HepG2 (cell line): ENCODE results near the gene ZNF770. TPM values are rescaled to one million over a fixed set of nuclear protein-coding genes. Genes with fewer than 3 reads are reported as not detected.
A peak's percentile ranks its signal among the peaks of the same experiment; 100 is the strongest.

ENCODE experiments used
- AGO1 ChIP-seq: fragments of 200-400 bp; formaldehyde crosslinking; IDR thresholded peaks from 2 replicates; pipeline ENCODE4 v1.6.1; 2017; ENCODE audit warnings: mild to moderate bottlenecking, low read depth, low read length, moderate library complexity; ENCODE audit not compliant: poor library complexity, severe bottlenecking
- ATF4 ChIP-seq, 2 experiments: fragments of 450-650 bp in 1 of 2; sonication (generic) in 1 of 2; formaldehyde crosslinking; IDR thresholded peaks; 2 replicates each; pipeline versions ENCODE4 v1.5.0 to v1.8.0; 2020 to 2022; ENCODE audit warnings: mild to moderate bottlenecking in 1 of 2, missing genetic modification reagents in 1 of 2
- BRCA1 ChIP-seq: sonication (generic); formaldehyde crosslinking; IDR thresholded peaks from 2 replicates; pipeline ENCODE4 v1.4.0; 2020; ENCODE audit warnings: missing genetic modification reagents
- BRD4 ChIP-seq: sonication (generic); formaldehyde crosslinking; IDR thresholded peaks from 2 replicates; pipeline ENCODE4 v1.4.0; 2020; ENCODE audit warnings: missing genetic modification reagents
- CTCF ChIP-seq: sonication (generic); formaldehyde crosslinking; IDR thresholded peaks from 2 replicates; pipeline ENCODE4 v1.5.0; 2020; ENCODE audit warnings: mild to moderate bottlenecking, missing genetic modification reagents, moderate library complexity
- DR1 ChIP-seq: sonication (generic); formaldehyde crosslinking; IDR thresholded peaks from 2 replicates; pipeline ENCODE4 v1.8.0; 2021; ENCODE audit warnings: mild to moderate bottlenecking, missing genetic modification reagents, inconsistent platforms
- GATA4 ChIP-seq: sonication (generic); IDR thresholded peaks from 2 replicates; pipeline ENCODE4 v1.6.1; 2016; ENCODE audit warnings: antibody characterized with exemption, low read depth, borderline replicate concordance
- HNF1B ChIP-seq: sonication (generic); formaldehyde crosslinking; IDR thresholded peaks from 2 replicates; pipeline ENCODE4 v1.5.1; 2020; ENCODE audit warnings: mild to moderate bottlenecking, moderate library complexity, missing genetic modification reagents
- HNRNPK ChIP-seq: fragments of 200-400 bp; formaldehyde crosslinking; IDR thresholded peaks from 2 replicates; pipeline ENCODE4 v1.6.1; 2018; ENCODE audit warnings: low read length, low read depth, moderate library complexity, mild to moderate bottlenecking; ENCODE audit not compliant: poor library complexity, severe bottlenecking
- MXD4 ChIP-seq: IDR thresholded peaks from 2 replicates; pipeline ENCODE4 v1.6.1; 2016; ENCODE audit warnings: mild to moderate bottlenecking, missing biosample characterization, missing genetic modification reagents
- NFIC ChIP-seq: IDR thresholded peaks from 2 replicates; pipeline ENCODE4 v1.6.1; 2012; ENCODE audit warnings: mild to moderate bottlenecking, low read length, inconsistent platforms
- SMAD1 ChIP-seq: sonication (generic); formaldehyde crosslinking; IDR thresholded peaks from 2 replicates; pipeline ENCODE4 v1.4.0; 2020; ENCODE audit warnings: missing genetic modification reagents, low read depth, mild to moderate bottlenecking, borderline replicate concordance
- SP5 ChIP-seq: IDR thresholded peaks from 2 replicates; pipeline ENCODE4 v1.6.1; 2016; ENCODE audit warnings: low read depth, borderline replicate concordance
- STAT6 ChIP-seq: sonication (generic); formaldehyde crosslinking; IDR thresholded peaks from 2 replicates; pipeline ENCODE4 v1.4.0; 2020; ENCODE audit warnings: missing genetic modification reagents, mild to moderate bottlenecking, borderline replicate concordance
- ZFX ChIP-seq: sonication (generic); formaldehyde crosslinking; IDR thresholded peaks from 2 replicates; pipeline ENCODE4 v1.4.0; 2020; ENCODE audit warnings: mild to moderate bottlenecking, low read depth, missing genetic modification reagents, moderate library complexity
- ZIK1 ChIP-seq: sonication (generic); formaldehyde crosslinking; IDR thresholded peaks from 2 replicates; pipeline ENCODE4 v1.5.0; 2020; ENCODE audit warnings: mild to moderate bottlenecking, low read depth, missing genetic modification reagents, borderline replicate concordance
- ZNF225 ChIP-seq: sonication (generic); formaldehyde crosslinking; IDR thresholded peaks from 2 replicates; pipeline ENCODE4 v1.4.0; 2020; ENCODE audit warnings: mild to moderate bottlenecking, missing genetic modification reagents
- ZNF547 ChIP-seq: sonication (generic); formaldehyde crosslinking; IDR thresholded peaks from 2 replicates; pipeline ENCODE4 v1.5.1; 2020; ENCODE audit warnings: mild to moderate bottlenecking, missing genetic modification reagents
- ZNF639 ChIP-seq: conservative IDR thresholded peaks from 2 replicates; pipeline ENCODE4 v1.6.1; 2018; ENCODE audit warnings: missing genetic modification reagents
- polyA plus RNA-seq, 8 experiments: library from polyadenylated mRNA; depleted of rRNA in 3 of 8; stranded (reverse) in 7 of 8; unstranded in 1 of 8; fragments of >200 nt; fragmentation: Illumina TruSeq in 4 of 8; extraction: Trizol in 4 of 8; gene quantifications; 2 replicates each; pipeline versions ENCODE4 v1.2.1 to v1.2.3, GENCODE V29; 2011 to 2016; ENCODE audit warnings: low read depth in 4 of 8, missing spikeins in 1 of 8, mixed read lengths in 1 of 8; ENCODE audit not compliant: insufficient read depth in 1 of 8
- total RNA-seq, 5 experiments: library from RNA; depleted of rRNA; stranded (reverse); fragments of >200 nt; fragmentation: Illumina TruSeq; extraction: Trizol; gene quantifications; 2 replicates each; pipeline ENCODE4 v1.2.3, GENCODE V29; 2016; ENCODE audit warnings: low read depth in 1 of 5

ZNF770 gene
- total and polyA plus RNA-seq, 2 of the 13 experiments (the other 11 are each of a cell fraction or from before 2014, with no cell fraction given) = 15.5 to 33.1 TPM

- peak; percentile 33 for TF ChIP-seq CTCF (CRISPR knock-in tag)
- peak; percentile 63; the same call in 1 of the 2 replicates for TF ChIP-seq MXD4 (CRISPR knock-in tag)
- TF ChIP-seq GATA4 = peak; percentile 71; the same call in 1 of the 2 replicates
- TF ChIP-seq SMAD1 (CRISPR knock-in tag) = peak; percentile 93; the same call in 1 of the 2 replicates
- TF ChIP-seq HNRNPK = no peak
- TF ChIP-seq ZIK1 (CRISPR knock-in tag) = peak; percentile 74; the same call in 1 of the 2 replicates
- TF ChIP-seq ZNF547 (CRISPR knock-in tag) = peak; percentile 85; the same call in 1 of the 2 replicates
- 0 out of 4 replicates have a peak, but pooled peaks of 1 of the 2 experiments have one; percentile 41 for TF ChIP-seq ATF4 (CRISPR knock-in tag; IDR thresholded peaks at IDR 0.05)
- TF ChIP-seq BRCA1 (CRISPR knock-in tag) = peak; percentile 21; the same call in 1 of the 2 replicates
- TF ChIP-seq STAT6 = no peak; the same call in 1 of the 2 replicates
- peak; percentile 74; the same call in 1 of the 2 replicates for TF ChIP-seq ZNF225 (CRISPR knock-in tag)
- TF ChIP-seq ZNF639 (CRISPR knock-in tag) = peak; percentile 72
- TF ChIP-seq NFIC = 0 out of 2 replicates have a peak, but pooled peaks have one; percentile 62
- TF ChIP-seq DR1 = peak; percentile 55; the same call in 1 of the 2 replicates
- TF ChIP-seq HNF1B (CRISPR knock-in tag) = peak; percentile 79
- TF ChIP-seq ZFX (CRISPR knock-in tag) = peak; percentile 96
- TF ChIP-seq SP5 (CRISPR knock-in tag) = no peak
- peak; percentile 94 for TF ChIP-seq BRD4
- no peak for TF ChIP-seq AGO1
Observed at GRCh38 chr15:34988027-34988902, at the start of gene ZNF770 (continued).
